ENCODE data around the gene CTNNAL1. TPM values are rescaled to one million over a fixed set of nuclear protein-coding genes. Genes with fewer than 3 reads are reported as not detected.

CTNNAL1 gene
- total and polyA plus RNA-seq, 9 of the 15 experiments (the other 6 are each of a cell fraction or from before 2014, with no cell fraction given) = 23.2 to 78.0 (median 46.7) TPM

GRCh38 chr9:109047259-109047658, 34.0 kb upstream of the CTNNAL1 start:
- intact Hi-C loops (cut with micrococcal nuclease) (no loop called here), in situ Hi-C loops (cut with MboI) (no loop called here)
- Histone ChIP-seq H3K4me3 (no peak overlapping the region), H3K9ac (ENCODE audit: insufficient read depth in 1 of 2, low read depth in 2 of 2, low read length in 2 of 2) (no peak overlapping the region), H3K4me2 (ENCODE audit: insufficient read depth, low read length) (no peak overlapping the region), H3K36me3 (ENCODE audit: control insufficient read depth, insufficient read depth, low read length) (peaks cover 95% of the 10 kb centered on the region), H3K79me2 (ENCODE audit: control insufficient read depth, insufficient read depth, low read length) (no peaks in the 10 kb centered on the region), H3K27ac (ENCODE audit: extremely low read depth, low read depth, low read length) (no peak overlapping the region), H4K20me1 (replicated peaks; ENCODE audit: control insufficient read depth, insufficient read depth, low read length) (no peaks in the 10 kb centered on the region), H3K9me1 (ENCODE audit: control insufficient read depth, insufficient read depth, low read length) (no peaks in the 10 kb centered on the region), H3K4me1 (replicated peaks in 1 of 2; ENCODE audit: control insufficient read depth in 2 of 2, insufficient read depth in 2 of 2, low read length in 2 of 2) (no peaks in the 10 kb centered on the region), H2AFZ (ENCODE audit: low read depth, low read length) (no peak overlapping the region), H3K27me3 (ENCODE audit: control insufficient read depth in 2 of 2, insufficient read depth in 2 of 2, low read length in 2 of 2) (no peaks in the 10 kb centered on the region), H3K9me3 (replicated peaks; ENCODE audit: control insufficient read depth, insufficient read depth, low read depth, low read length) (no peaks in the 10 kb centered on the region)
- TF ChIP-seq GABPB1 (CRISPR knock-in tag; IDR thresholded peaks at IDR 0.05) (no peak), MAX (CRISPR knock-in tag; IDR thresholded peaks at IDR 0.05) (no peak), FOSL1 (tag; conservative IDR thresholded peaks at IDR 0.05) (no peak), JUND (IDR thresholded peaks at IDR 0.05; ENCODE audit: borderline replicate concordance, low read depth, low read length) (no peak), JUND (tag; IDR thresholded peaks at IDR 0.05; ENCODE audit: borderline replicate concordance, low read depth, low read length) (no peak), ETS1 (conservative IDR thresholded peaks at IDR 0.05; ENCODE audit: control insufficient read depth, low read depth, low read length) (no peak), PHB2 (IDR thresholded peaks at IDR 0.05; ENCODE audit: low read depth) (no peak), ZNF174 (CRISPR knock-in tag; IDR thresholded peaks at IDR 0.05) (no peak), ZKSCAN1 (IDR thresholded peaks at IDR 0.05; ENCODE audit: low read depth, low read length) (no peak), SIX5 (IDR thresholded peaks at IDR 0.05; ENCODE audit: borderline replicate concordance in 1 of 2, insufficient read depth in 1 of 2, low read depth in 1 of 2, low read length in 2 of 2) (no peak), TBP (optimal IDR thresholded peaks at IDR 0.05; ENCODE audit: low read depth, low read length) (no peak), TAF15 (IDR thresholded peaks at IDR 0.05; ENCODE audit: low read depth, low read length) (no peak), CSDE1 (IDR thresholded peaks at IDR 0.05) (no peak), EHMT2 (IDR thresholded peaks at IDR 0.05) (no peak), MED1 (CRISPR knock-in tag; IDR thresholded peaks at IDR 0.05; ENCODE audit: borderline replicate concordance) (no peak), ZNF583 (CRISPR knock-in tag; IDR thresholded peaks at IDR 0.05) (no peak), HIVEP1 (CRISPR knock-in tag; IDR thresholded peaks at IDR 0.05) (no peak), ZNF282 (CRISPR knock-in tag; IDR thresholded peaks at IDR 0.05) (no peak)
- ATAC-seq (no peak), DNase-seq (ENCODE audit: extremely low read depth in 1 of 4, low spot score in 3 of 4) (no peak), FAIRE-seq (no peak)
- 91% methylated on average over 2 of the region's 2 CpGs for WGBS (ENCODE audit: insufficient coverage, low coverage, missing lambda C conversion rate)
- CTCF ChIA-PET (ENCODE audit: low intra/inter-chr PET ratio) = no interaction called here
- no TSS peak for BruUV-seq (replicated peaks)
- POLR2A ChIA-PET = interaction anchor here (0.8 kb wide), 1 partner anchor 25 kb away, joined by 3 read pairs; no protein-coding TSS in a partner anchor
